Measurements from ENCODE around the gene NRM.
A peak's percentile ranks its signal among the peaks of the same experiment; 100 is the strongest.

Gene NRM

GRCh38 chr6:30682143-30683117 is 8.4 kb downstream of the NRM start (continued):
- TF ChIP-seq ZNF18 (tag by site-specific recombination; IDR thresholded peaks at IDR 0.05) (no peak), ZNF549 (tag by site-specific recombination; IDR thresholded peaks at IDR 0.05) (no peak), ZNF600 (tag by site-specific recombination; IDR thresholded peaks at IDR 0.05) (peak; percentile 57; the same call in 1 of the 2 replicates), GLIS2 (tag by site-specific recombination; IDR thresholded peaks at IDR 0.05) (peak; percentile 72), ZNF837 (tag by site-specific recombination; IDR thresholded peaks at IDR 0.05) (no peak), ZNF202 (tag by site-specific recombination; IDR thresholded peaks at IDR 0.05; ENCODE audit: borderline replicate concordance) (no peak), ZNF521 (tag by site-specific recombination; IDR thresholded peaks at IDR 0.05) (no peak), ZSCAN18 (tag by site-specific recombination; IDR thresholded peaks at IDR 0.05) (no peak), ZNF302 (tag by site-specific recombination; IDR thresholded peaks at IDR 0.05; ENCODE audit: low read depth) (no peak), ZNF114 (tag by site-specific recombination; IDR thresholded peaks at IDR 0.05) (no peak), SP3 (tag by site-specific recombination; IDR thresholded peaks at IDR 0.05) (no peak), ZNF311 (tag by site-specific recombination; IDR thresholded peaks at IDR 0.05; ENCODE audit: borderline replicate concordance) (no peak), ZNF354C (tag by site-specific recombination; IDR thresholded peaks at IDR 0.05; ENCODE audit: borderline replicate concordance, low read depth) (no peak), REST (tag by site-specific recombination; IDR thresholded peaks at IDR 0.05) (no peak), ZNF561 (tag by site-specific recombination; IDR thresholded peaks at IDR 0.05; ENCODE audit: borderline replicate concordance) (no peak), RBAK (tag by site-specific recombination; IDR thresholded peaks at IDR 0.05) (no peak), ZNF518A (tag by site-specific recombination; conservative IDR thresholded peaks at IDR 0.05; ENCODE audit: low read depth) (0 out of 2 replicates have a peak, but pooled peaks have one; percentile 57), ZNF677 (tag by site-specific recombination; IDR thresholded peaks at IDR 0.05) (no peak), ZNF221 (tag by site-specific recombination; IDR thresholded peaks at IDR 0.05; ENCODE audit: borderline replicate concordance) (no peak), ZNF184 (tag by site-specific recombination; IDR thresholded peaks at IDR 0.05) (no peak)
- TF ChIP-seq, protein P1, sequence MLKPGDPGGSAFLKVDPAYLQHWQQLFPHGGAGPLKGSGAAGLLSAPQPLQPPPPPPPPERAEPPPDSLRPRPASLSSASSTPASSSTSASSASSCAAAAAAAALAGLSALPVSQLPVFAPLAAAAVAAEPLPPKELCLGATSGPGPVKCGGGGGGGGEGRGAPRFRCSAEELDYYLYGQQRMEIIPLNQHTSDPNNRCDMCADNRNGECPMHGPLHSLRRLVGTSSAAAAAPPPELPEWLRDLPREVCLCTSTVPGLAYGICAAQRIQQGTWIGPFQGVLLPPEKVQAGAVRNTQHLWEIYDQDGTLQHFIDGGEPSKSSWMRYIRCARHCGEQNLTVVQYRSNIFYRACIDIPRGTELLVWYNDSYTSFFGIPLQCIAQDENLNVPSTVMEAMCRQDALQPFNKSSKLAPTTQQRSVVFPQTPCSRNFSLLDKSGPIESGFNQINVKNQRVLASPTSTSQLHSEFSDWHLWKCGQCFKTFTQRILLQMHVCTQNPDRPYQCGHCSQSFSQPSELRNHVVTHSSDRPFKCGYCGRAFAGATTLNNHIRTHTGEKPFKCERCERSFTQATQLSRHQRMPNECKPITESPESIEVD (tag by site-specific recombination; IDR thresholded peaks at IDR 0.05): no peak
- TF ChIP-seq, protein P2, sequence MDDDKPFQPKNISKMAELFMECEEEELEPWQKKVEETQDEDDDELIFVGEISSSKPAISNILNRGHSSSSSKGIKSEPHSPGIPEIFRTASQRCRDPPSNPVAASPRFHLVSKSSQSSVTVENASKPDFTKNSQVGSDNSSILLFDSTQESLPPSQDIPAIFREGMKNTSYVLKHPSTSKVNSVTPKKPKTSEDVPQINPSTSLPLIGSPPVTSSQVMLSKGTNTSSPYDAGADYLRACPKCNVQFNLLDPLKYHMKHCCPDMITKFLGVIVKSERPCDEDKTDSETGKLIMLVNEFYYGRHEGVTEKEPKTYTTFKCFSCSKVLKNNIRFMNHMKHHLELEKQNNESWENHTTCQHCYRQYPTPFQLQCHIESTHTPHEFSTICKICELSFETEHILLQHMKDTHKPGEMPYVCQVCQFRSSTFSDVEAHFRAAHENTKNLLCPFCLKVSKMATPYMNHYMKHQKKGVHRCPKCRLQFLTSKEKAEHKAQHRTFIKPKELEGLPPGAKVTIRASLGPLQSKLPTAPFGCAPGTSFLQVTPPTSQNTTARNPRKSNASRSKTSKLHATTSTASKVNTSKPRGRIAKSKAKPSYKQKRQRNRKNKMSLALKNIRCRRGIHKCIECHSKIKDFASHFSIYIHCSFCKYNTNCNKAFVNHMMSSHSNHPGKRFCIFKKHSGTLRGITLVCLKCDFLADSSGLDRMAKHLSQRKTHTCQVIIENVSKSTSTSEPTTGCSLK (tag by site-specific recombination; IDR thresholded peaks at IDR 0.05): no peak
